GM23338 (cell line): Measurements from ENCODE around the gene FAM209A. TPM values are rescaled to one million over a fixed set of nuclear protein-coding genes. Genes with fewer than 3 reads are reported as not detected.
"Not testable (repeated sequence)": the region's sequence is repeated elsewhere in the genome, so short reads cannot be mapped to it uniquely, and the experiment has no call there.

Experiments used
- ATAC-seq: fragments of 200-7000 bp; cut with Tn5 transposase; 3 replicates; pipeline ENCODE4 v1.9.1; 2020
- DNase-seq: peaks from one replicate; pipeline ENCODE4 v3.0.0-alpha.2; 2015; ENCODE audit warnings: low spot score
- H2AFZ ChIP-seq: fragments of 200-600 bp; sonication (generic); 2 replicates; pipeline ENCODE4 v1.8.0; 2016; ENCODE audit warnings: antibody characterized with exemption, mild to moderate bottlenecking, moderate library complexity
- H3F3A ChIP-seq: fragments of 200-600 bp; sonication (generic); replicated peaks from 2 replicates; pipeline ENCODE4 v1.8.0; 2017; ENCODE audit warnings: antibody characterized with exemption, mixed run types, low read depth
- H3K27ac ChIP-seq: fragments of 200-600 bp; sonication (generic); 2 replicates; pipeline ENCODE4 v1.6.1; 2016; ENCODE audit warnings: low read depth
- H3K27me3 ChIP-seq: fragments of 200-600 bp; sonication (generic); 2 replicates; pipeline ENCODE4 v1.8.0; 2016; ENCODE audit warnings: mild to moderate bottlenecking, mixed run types, moderate library complexity; ENCODE audit not compliant: insufficient read depth
- H3K36me3 ChIP-seq: fragments of 200-600 bp; sonication (generic); 2 replicates; pipeline ENCODE4 v1.8.0; 2016; ENCODE audit warnings: mild to moderate bottlenecking; ENCODE audit not compliant: insufficient read depth
- H3K4me1 ChIP-seq: fragments of 200-600 bp; sonication (generic); 2 replicates; pipeline ENCODE4 v1.8.0; 2016; ENCODE audit warnings: mild to moderate bottlenecking, moderate library complexity; ENCODE audit not compliant: insufficient read depth
- H3K4me2 ChIP-seq: fragments of 200-600 bp; sonication (generic); 2 replicates; pipeline ENCODE4 v1.7.1; 2017; ENCODE audit warnings: mixed run types
- H3K4me3 ChIP-seq: fragments of 200-600 bp; sonication (generic); 2 replicates; pipeline ENCODE4 v1.6.1; 2016; ENCODE audit warnings: mixed run types
- H3K79me2 ChIP-seq: fragments of 200-600 bp; sonication (generic); replicated peaks from 2 replicates; pipeline ENCODE4 v1.8.0; 2017; ENCODE audit warnings: mild to moderate bottlenecking; ENCODE audit not compliant: insufficient read depth
- H3K9me2 ChIP-seq: fragments of 200-600 bp; sonication (generic); 2 replicates; pipeline ENCODE4 v1.8.0; 2017; ENCODE audit not compliant: insufficient read depth
- H4K20me1 ChIP-seq: fragments of 200-600 bp; sonication (generic); replicated peaks from 2 replicates; pipeline ENCODE4 v1.8.0; 2017; ENCODE audit warnings: mild to moderate bottlenecking; ENCODE audit not compliant: insufficient read depth
- H3K27ac Mint-ChIP-seq: 2 replicates; pipeline ENCODE4 v1.8.0; 2020; ENCODE audit warnings: inconsistent platforms, mild to moderate bottlenecking, moderate library complexity, mixed read lengths
- H3K27me3 Mint-ChIP-seq: 3 replicates; pipeline ENCODE4 v1.8.0; 2022; ENCODE audit warnings: low read depth, mild to moderate bottlenecking, moderate library complexity, mixed read lengths, inconsistent platforms; ENCODE audit not compliant: insufficient read depth, poor library complexity
- H3K36me3 Mint-ChIP-seq: 3 replicates; pipeline ENCODE4 v1.8.0; 2021; ENCODE audit warnings: low read depth, mild to moderate bottlenecking, inconsistent platforms, moderate library complexity, mixed read lengths
- H3K4me1 Mint-ChIP-seq: 3 replicates; pipeline ENCODE4 v1.8.0; 2020; ENCODE audit warnings: mild to moderate bottlenecking, inconsistent platforms, mixed read lengths
- H3K4me3 Mint-ChIP-seq: 3 replicates; pipeline ENCODE4 v1.8.0; 2021; ENCODE audit warnings: moderate library complexity, mild to moderate bottlenecking, inconsistent platforms, mixed read lengths
- H3K9me3 Mint-ChIP-seq: 3 replicates; pipeline ENCODE4 v1.8.0; 2020; ENCODE audit warnings: moderate library complexity, mild to moderate bottlenecking, inconsistent platforms, mixed read lengths
- CREB1 ChIP-seq: fragments of 250-450 bp; sonication (Bioruptor Pico); IDR thresholded peaks from 2 replicates; pipeline ENCODE4 v1.5.0; 2020; ENCODE audit warnings: low read depth, mild to moderate bottlenecking, moderate library complexity
- NANOG ChIP-seq: IDR thresholded peaks from 2 replicates; pipeline ENCODE4 v1.6.1; 2016; ENCODE audit warnings: antibody characterized with exemption, borderline replicate concordance
- REST ChIP-seq: IDR thresholded peaks from one replicate; pipeline ENCODE4 v1.6.1; 2018; ENCODE audit warnings: antibody characterized with exemption; ENCODE audit not compliant: unreplicated experiment
- STAT1 ChIP-seq: IDR thresholded peaks from one replicate; pipeline ENCODE4 v1.6.1; 2016; ENCODE audit warnings: antibody characterized with exemption; ENCODE audit not compliant: unreplicated experiment
- ZNF331 ChIP-seq: fragments of 250-450 bp; sonication (Bioruptor Pico); IDR thresholded peaks from 2 replicates; pipeline ENCODE4 v1.5.0; 2020; ENCODE audit warnings: low read depth, mild to moderate bottlenecking, moderate library complexity
- polyA plus RNA-seq: library from polyadenylated mRNA; unstranded; fragments of >200 nt; fragmentation: Nextera tagmentation; extraction: Ambion mirVana; gene quantifications from 2 replicates; pipeline ENCODE4 v1.2.1, GENCODE V29; 2016
- total RNA-seq: library from RNA; depleted of rRNA; stranded (reverse); fragments of >200 nt; shearing (Covaris generic); gene quantifications from 2 replicates; pipeline ENCODE4 v1.2.3, GENCODE V29; 2014
- TF ChIP-seq, protein P1 (sequence below): fragments of 250-450 bp; sonication (Bioruptor Pico); IDR thresholded peaks from 2 replicates; pipeline ENCODE4 v1.5.0; 2020; ENCODE audit warnings: mild to moderate bottlenecking, moderate library complexity
- TF ChIP-seq, protein P2 (sequence below): IDR thresholded peaks from 2 replicates; pipeline ENCODE4 v1.6.1; 2016; ENCODE audit warnings: antibody characterized with exemption

Gene FAM209A
- total and polyA plus RNA-seq, 2 experiments from 2014 or later: not detected

GRCh38 chr20:56520180-56520579 lies 4.4 kb upstream of the FAM209A start:
- Histone ChIP-seq H3K4me2 (no peak overlapping the region), H3K4me1 (no peaks in the 10 kb centered on the region), H3K27ac (no peak overlapping the region), H3K9me2 (no peaks in the 10 kb centered on the region), H3F3A (no peaks in the 10 kb centered on the region), H3K79me2 (no peaks in the 10 kb centered on the region), H2AFZ (no peak overlapping the region), H3K27me3 (no peaks in the 10 kb centered on the region), H3K4me3 (no peak overlapping the region), H3K36me3 (peaks cover 15% of the 10 kb centered on the region), H4K20me1 (no peaks in the 10 kb centered on the region)
- DNase-seq (no peak), ATAC-seq (no peak)
- Mint-ChIP-seq H3K4me1 (no peaks in the 10 kb centered on the region), H3K9me3 (peaks cover 40% of the 10 kb centered on the region), H3K4me3 (no peak overlapping the region), H3K36me3 (peaks cover 56% of the 10 kb centered on the region), H3K27ac (no peak overlapping the region), H3K27me3 (peaks cover 5% of the 10 kb centered on the region)
- TF ChIP-seq STAT1: no peak
- TF ChIP-seq, protein P1, sequence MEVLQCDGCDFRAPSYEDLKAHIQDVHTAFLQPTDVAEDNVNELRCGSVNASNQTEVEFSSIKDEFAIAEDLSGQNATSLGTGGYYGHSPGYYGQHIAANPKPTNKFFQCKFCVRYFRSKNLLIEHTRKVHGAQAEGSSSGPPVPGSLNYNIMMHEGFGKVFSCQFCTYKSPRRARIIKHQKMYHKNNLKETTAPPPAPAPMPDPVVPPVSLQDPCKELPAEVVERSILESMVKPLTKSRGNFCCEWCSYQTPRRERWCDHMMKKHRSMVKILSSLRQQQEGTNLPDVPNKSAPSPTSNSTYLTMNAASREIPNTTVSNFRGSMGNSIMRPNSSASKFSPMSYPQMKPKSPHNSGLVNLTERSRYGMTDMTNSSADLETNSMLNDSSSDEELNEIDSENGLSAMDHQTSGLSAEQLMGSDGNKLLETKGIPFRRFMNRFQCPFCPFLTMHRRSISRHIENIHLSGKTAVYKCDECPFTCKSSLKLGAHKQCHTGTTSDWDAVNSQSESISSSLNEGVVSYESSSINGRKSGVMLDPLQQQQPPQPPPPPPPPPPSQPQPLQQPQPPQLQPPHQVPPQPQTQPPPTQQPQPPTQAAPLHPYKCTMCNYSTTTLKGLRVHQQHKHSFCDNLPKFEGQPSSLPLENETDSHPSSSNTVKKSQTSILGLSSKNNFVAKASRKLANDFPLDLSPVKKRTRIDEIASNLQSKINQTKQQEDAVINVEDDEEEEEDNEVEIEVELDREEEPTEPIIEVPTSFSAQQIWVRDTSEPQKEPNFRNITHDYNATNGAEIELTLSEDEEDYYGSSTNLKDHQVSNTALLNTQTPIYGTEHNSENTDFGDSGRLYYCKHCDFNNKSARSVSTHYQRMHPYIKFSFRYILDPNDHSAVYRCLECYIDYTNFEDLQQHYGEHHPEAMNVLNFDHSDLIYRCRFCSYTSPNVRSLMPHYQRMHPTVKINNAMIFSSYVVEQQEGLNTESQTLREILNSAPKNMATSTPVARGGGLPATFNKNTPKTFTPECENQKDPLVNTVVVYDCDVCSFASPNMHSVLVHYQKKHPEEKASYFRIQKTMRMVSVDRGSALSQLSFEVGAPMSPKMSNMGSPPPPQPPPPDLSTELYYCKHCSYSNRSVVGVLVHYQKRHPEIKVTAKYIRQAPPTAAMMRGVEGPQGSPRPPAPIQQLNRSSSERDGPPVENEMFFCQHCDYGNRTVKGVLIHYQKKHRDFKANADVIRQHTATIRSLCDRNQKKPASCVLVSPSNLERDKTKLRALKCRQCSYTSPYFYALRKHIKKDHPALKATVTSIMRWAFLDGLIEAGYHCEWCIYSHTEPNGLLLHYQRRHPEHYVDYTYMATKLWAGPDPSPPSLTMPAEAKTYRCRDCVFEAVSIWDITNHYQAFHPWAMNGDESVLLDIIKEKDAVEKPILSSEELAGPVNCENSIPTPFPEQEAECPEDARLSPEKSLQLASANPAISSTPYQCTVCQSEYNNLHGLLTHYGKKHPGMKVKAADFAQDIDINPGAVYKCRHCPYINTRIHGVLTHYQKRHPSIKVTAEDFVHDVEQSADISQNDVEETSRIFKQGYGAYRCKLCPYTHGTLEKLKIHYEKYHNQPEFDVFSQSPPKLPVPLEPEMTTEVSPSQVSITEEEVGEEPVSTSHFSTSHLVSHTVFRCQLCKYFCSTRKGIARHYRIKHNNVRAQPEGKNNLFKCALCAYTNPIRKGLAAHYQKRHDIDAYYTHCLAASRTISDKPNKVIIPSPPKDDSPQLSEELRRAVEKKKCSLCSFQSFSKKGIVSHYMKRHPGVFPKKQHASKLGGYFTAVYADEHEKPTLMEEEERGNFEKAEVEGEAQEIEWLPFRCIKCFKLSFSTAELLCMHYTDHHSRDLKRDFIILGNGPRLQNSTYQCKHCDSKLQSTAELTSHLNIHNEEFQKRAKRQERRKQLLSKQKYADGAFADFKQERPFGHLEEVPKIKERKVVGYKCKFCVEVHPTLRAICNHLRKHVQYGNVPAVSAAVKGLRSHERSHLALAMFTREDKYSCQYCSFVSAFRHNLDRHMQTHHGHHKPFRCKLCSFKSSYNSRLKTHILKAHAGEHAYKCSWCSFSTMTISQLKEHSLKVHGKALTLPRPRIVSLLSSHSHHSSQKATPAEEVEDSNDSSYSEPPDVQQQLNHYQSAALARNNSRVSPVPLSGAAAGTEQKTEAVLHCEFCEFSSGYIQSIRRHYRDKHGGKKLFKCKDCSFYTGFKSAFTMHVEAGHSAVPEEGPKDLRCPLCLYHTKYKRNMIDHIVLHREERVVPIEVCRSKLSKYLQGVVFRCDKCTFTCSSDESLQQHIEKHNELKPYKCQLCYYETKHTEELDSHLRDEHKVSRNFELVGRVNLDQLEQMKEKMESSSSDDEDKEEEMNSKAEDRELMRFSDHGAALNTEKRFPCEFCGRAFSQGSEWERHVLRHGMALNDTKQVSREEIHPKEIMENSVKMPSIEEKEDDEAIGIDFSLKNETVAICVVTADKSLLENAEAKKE (CRISPR knock-in tag): no peak
- TF ChIP-seq REST: no peak
- no peak for TF ChIP-seq NANOG
- TF ChIP-seq ZNF331: no peak
- TF ChIP-seq, protein P2, sequence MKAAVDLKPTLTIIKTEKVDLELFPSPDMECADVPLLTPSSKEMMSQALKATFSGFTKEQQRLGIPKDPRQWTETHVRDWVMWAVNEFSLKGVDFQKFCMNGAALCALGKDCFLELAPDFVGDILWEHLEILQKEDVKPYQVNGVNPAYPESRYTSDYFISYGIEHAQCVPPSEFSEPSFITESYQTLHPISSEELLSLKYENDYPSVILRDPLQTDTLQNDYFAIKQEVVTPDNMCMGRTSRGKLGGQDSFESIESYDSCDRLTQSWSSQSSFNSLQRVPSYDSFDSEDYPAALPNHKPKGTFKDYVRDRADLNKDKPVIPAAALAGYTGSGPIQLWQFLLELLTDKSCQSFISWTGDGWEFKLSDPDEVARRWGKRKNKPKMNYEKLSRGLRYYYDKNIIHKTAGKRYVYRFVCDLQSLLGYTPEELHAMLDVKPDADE: no peak
- no peak for TF ChIP-seq CREB1 (CRISPR knock-in tag)

GRCh38 chr20:56520746-56521354 lies 3.7 kb upstream of the FAM209A start:
- not testable (repeated sequence) for H3K27ac ChIP-seq, H3K4me1 Mint-ChIP-seq, H4K20me1 ChIP-seq, H3K27me3 ChIP-seq, DNase-seq, ATAC-seq, H3K27ac Mint-ChIP-seq, H3K4me1 ChIP-seq, H3K79me2 ChIP-seq, H2AFZ ChIP-seq, H3F3A ChIP-seq, H3K4me3 Mint-ChIP-seq, H3K27me3 Mint-ChIP-seq, H3K9me2 ChIP-seq, H3K4me3 ChIP-seq, H3K4me2 ChIP-seq
- H3K36me3 ChIP-seq: peaks cover 15% of the 10 kb centered on the region
- Mint-ChIP-seq H3K9me3 (peaks cover 40% of the 10 kb centered on the region), H3K36me3 (peaks cover 56% of the 10 kb centered on the region)
